Activated naive CD4-positive, alpha-beta T cell treated with anti-CD3 and anti-CD28 coated beads, Interleukin-2, amount 10 ng/mL, durations not matched to agents 7 days and 5 days (primary cell): ENCODE data around the gene NUP205.
A peak's percentile ranks its signal among the peaks of the same experiment; 100 is the strongest.
"Not testable (repeated sequence)": the region's sequence is repeated elsewhere in the genome, so short reads cannot be mapped to it uniquely, and the experiment has no call there.

Source experiments
- CTCF ChIA-PET: fragments of 350-600 bp; sonication (Branson Sonifier 250); formaldehyde crosslinking; loops from one replicate; lab custom pipeline; 2021; ENCODE audit warnings: antibody characterized with exemption; lab: Charles Lee
- DNase-seq: peaks from one replicate; pipeline ENCODE4 v3.0.0-alpha.2; 2020
- H3K27ac Mint-ChIP-seq: one replicate; pipeline ENCODE4 v1.8.0; 2021; ENCODE audit warnings: mild to moderate bottlenecking, moderate library complexity, mixed read lengths
- H3K27me3 Mint-ChIP-seq: one replicate; pipeline ENCODE4 v1.8.0; 2021; ENCODE audit warnings: mild to moderate bottlenecking, mixed read lengths
- H3K36me3 Mint-ChIP-seq: one replicate; pipeline ENCODE4 v1.8.0; 2021; ENCODE audit warnings: mixed read lengths
- H3K4me1 Mint-ChIP-seq: one replicate; pipeline ENCODE4 v1.8.0; 2021; ENCODE audit warnings: mixed read lengths
- H3K4me3 Mint-ChIP-seq: one replicate; pipeline ENCODE4 v1.8.0; 2021; ENCODE audit warnings: mild to moderate bottlenecking, moderate library complexity, mixed read lengths
- H3K9me3 Mint-ChIP-seq: one replicate; pipeline ENCODE4 v1.8.0; 2021; ENCODE audit warnings: mixed read lengths

NUP205 gene

GRCh38 chr7:135616136-135616535 is 58.4 kb downstream of the NUP205 start:
- DNase-seq, result no peak

DNA sequence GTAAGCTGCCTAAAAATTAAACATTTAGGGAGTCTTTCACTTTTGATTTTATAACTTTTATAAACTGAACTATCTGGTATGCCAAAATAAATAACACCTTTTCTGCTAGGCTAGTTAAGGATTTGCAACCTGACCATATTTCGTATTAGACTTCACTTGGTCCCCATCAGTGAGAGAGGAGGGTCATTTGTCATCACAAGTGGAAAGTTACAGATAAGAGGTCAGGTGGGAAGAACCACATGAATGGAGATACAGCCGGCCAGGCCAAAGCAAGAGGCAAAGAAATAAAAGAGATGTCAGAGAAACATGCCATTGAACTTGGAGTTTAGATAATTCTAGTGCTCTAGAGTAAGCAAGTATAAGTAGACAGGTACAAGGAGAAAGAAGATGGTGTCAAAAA is 60.1 kb downstream of the NUP205 start:
- DNase-seq, result no peak
- CTCF ChIA-PET, result interaction anchor here (1.0 to 1.8 kb wide), 2 partner anchors 12 to 28 kb away, joined by 3 to 4 read pairs; no protein-coding TSS in a partner anchor
- Mint-ChIP-seq H3K9me3 (no peaks in the 10 kb centered on the region), H3K36me3 (peaks cover 26% of the 10 kb centered on the region), H3K4me3 (no peak overlapping the region), H3K27ac (no peak overlapping the region), H3K4me1 (no peaks in the 10 kb centered on the region), H3K27me3 (no peaks in the 10 kb centered on the region)

More at GRCh38 chr7:135616136-135616535, 58.4 kb downstream of the NUP205 start:
- Mint-ChIP-seq H3K36me3 (peaks cover 35% of the 10 kb centered on the region), H3K27ac (no peak overlapping the region), H3K4me3 (no peak overlapping the region), H3K27me3 (no peaks in the 10 kb centered on the region), H3K4me1 (no peaks in the 10 kb centered on the region), H3K9me3 (no peaks in the 10 kb centered on the region)
- CTCF ChIA-PET, result interaction anchor here (0.7 kb wide), 1 partner anchor 19 kb away, joined by 3 read pairs; no protein-coding TSS in a partner anchor

GRCh38 chr7:135618510-135618909 is 60.8 kb downstream of the NUP205 start:
- peaks cover 28% of the 10 kb centered on the region for H3K36me3 Mint-ChIP-seq
- CTCF ChIA-PET, result interaction anchor here (1.8 kb wide), 1 partner anchor 27 kb away, joined by 4 read pairs; no protein-coding TSS in a partner anchor
- no peak for DNase-seq
- no peak overlapping the region for H3K27ac Mint-ChIP-seq
- H3K4me3 Mint-ChIP-seq, result no peak overlapping the region
- no peaks in the 10 kb centered on the region for H3K27me3 Mint-ChIP-seq
- H3K4me1 Mint-ChIP-seq, result no peaks in the 10 kb centered on the region
- H3K9me3 Mint-ChIP-seq, result no peaks in the 10 kb centered on the region

- no peaks in the 10 kb centered on the region for H3K9me3 Mint-ChIP-seq
- no peaks in the 10 kb centered on the region for H3K4me1 Mint-ChIP-seq
- DNase-seq, result no peak
- H3K36me3 Mint-ChIP-seq, result peaks cover 36% of the 10 kb centered on the region
- H3K27me3 Mint-ChIP-seq, result no peaks in the 10 kb centered on the region
- no peak overlapping the region for H3K27ac Mint-ChIP-seq
- CTCF ChIA-PET, result interaction anchor here (0.5 to 2.4 kb wide), 8 partner anchors 13 to 339 kb away, joined by 3 to 11 read pairs (median 3); no protein-coding TSS in a partner anchor
- no peak overlapping the region for H3K4me3 Mint-ChIP-seq
Observed at GRCh38 chr7:135620447-135620846, 62.7 kb downstream of the NUP205 start.

DNA sequence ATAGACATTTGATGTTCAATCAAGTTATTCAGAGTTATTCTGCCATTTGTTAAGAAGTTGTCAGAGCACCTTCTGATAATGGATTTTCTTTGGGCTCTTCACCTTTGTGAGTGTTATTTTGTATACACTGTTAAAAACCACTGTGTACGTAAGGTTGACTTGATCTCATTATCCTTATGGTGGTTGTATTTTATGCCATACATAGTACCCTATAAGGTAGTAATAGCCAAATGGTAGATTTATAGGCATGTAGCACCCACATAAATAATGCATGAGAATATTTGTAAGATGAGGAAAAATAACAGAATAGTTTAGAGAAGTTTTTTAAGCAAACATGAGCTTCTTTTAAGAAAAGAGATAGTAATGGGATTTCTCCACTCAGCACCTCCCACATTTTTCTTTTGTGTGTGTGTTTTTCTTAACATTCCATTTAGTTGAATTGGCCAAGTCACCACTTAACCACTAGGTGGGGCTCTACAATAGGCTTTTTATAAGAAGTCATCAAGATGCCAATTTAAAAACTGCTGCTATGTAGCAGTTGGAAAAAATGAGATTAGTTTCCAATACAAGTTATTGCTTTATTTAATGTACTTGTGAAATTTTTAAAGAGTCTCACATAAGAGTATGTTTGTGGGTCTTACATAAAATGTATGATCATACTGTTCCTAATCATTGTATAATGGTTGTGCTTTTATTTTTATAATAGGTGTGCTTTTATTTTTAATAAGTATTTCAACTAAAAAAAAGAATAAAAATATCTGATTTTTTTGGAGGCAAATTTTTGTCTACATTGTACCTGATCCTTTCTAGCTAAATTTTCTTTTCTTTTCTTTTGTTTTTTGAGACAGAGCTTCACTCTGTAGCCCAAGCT is 63.5 kb downstream of the NUP205 start:
- peak; percentile 29 for DNase-seq
- H3K27ac Mint-ChIP-seq, result no peak overlapping the region
- peaks cover 43% of the 10 kb centered on the region for H3K36me3 Mint-ChIP-seq
- no peaks in the 10 kb centered on the region for H3K27me3 Mint-ChIP-seq
- no peaks in the 10 kb centered on the region for H3K4me1 Mint-ChIP-seq
- CTCF ChIA-PET, result interaction anchor here (0.6 to 2.4 kb wide), 12 partner anchors 12 to 340 kb away, joined by 3 to 11 read pairs (median 4); partner anchors contain the start of gene STMP1
- no peaks in the 10 kb centered on the region for H3K9me3 Mint-ChIP-seq
- H3K4me3 Mint-ChIP-seq, result no peak overlapping the region

DNA sequence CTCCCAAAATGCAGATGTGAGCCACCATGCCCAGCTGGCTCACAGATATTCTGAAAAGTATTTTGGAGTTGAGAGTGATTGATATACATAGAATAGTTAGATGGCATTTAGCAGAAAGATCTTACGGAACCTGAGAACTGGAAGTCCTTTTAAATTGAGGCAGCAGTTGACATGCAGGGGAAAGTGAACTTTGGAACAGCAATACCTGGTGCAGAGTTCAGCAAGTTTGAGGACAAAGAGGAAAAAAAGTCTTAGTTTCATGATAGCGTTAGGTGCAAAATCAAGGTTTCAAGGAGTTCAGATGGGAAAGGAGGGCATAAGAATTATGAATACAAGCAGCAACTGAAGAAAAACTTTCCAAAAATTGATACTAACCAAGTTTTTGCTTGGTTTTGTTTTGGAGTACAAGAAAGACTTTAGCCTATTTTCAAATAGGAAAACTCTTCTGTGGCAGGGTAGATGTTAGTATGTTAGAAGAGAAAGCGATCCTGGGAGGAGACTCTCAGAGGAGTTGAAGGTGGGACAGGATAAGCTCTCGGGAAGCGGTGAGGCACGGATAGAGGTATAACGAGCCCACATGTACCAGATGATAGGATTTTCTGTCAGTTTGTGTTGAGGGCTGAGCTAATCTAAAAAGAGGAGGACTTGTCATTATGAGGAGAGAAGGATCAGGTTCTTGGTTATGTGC is 76.6 kb downstream of the NUP205 start:
- DNase-seq, result no peak
- no peaks in the 10 kb centered on the region for H3K27me3 Mint-ChIP-seq
- no peak overlapping the region for H3K4me3 Mint-ChIP-seq
- no peak overlapping the region for H3K27ac Mint-ChIP-seq
- no peaks in the 10 kb centered on the region for H3K9me3 Mint-ChIP-seq
- CTCF ChIA-PET, result no interaction called here
- no peaks in the 10 kb centered on the region for H3K4me1 Mint-ChIP-seq
- peaks cover 49% of the 10 kb centered on the region for H3K36me3 Mint-ChIP-seq

DNA sequence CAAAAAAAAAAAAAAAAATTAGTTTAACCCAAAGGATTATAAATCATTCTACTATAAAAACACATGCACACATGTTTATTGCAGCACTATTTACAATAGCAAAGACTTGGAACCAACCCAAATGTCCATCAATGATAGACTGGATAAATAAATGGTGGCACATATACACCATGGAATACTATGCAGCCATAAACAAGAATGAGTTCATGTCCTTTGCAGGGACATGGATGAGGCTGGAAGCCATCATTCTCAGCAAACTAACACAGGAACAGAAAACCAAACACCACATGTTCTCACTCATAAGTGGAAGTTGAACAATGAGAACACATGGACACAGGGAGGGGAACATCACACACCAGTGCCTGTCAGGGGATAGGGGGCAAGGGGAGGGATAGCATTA is 82.0 kb downstream of the NUP205 start:
- DNase-seq, H3K27ac Mint-ChIP-seq, H3K27me3 Mint-ChIP-seq, H3K4me1 Mint-ChIP-seq, H3K4me3 Mint-ChIP-seq, H3K9me3 Mint-ChIP-seq: not testable (repeated sequence)
- CTCF ChIA-PET, result interaction anchor here (2.9 kb wide), 1 partner anchor 8 kb away, joined by 7 read pairs; no protein-coding TSS in a partner anchor
- H3K36me3 Mint-ChIP-seq, result peaks cover 58% of the 10 kb centered on the region

- DNase-seq, result no peak
- no peaks in the 10 kb centered on the region for H3K27me3 Mint-ChIP-seq
- no peak overlapping the region for H3K27ac Mint-ChIP-seq
- H3K4me3 Mint-ChIP-seq, result no peak overlapping the region
- no peaks in the 10 kb centered on the region for H3K4me1 Mint-ChIP-seq
- H3K9me3 Mint-ChIP-seq, result no peaks in the 10 kb centered on the region
- H3K36me3 Mint-ChIP-seq, result peaks cover 46% of the 10 kb centered on the region
- CTCF ChIA-PET, result interaction anchor here (1.2 to 3.6 kb wide), 12 partner anchors 11 to 369 kb away, joined by 3 to 32 read pairs (median 10); partner anchors contain the start of gene STMP1
Observed at GRCh38 chr7:135644154-135644553, 86.4 kb downstream of the NUP205 start.

- no peaks in the 10 kb centered on the region for H3K9me3 Mint-ChIP-seq
- H3K4me3 Mint-ChIP-seq, result no peak overlapping the region
- no peaks in the 10 kb centered on the region for H3K27me3 Mint-ChIP-seq
- CTCF ChIA-PET, result interaction anchor here (1.2 to 3.6 kb wide), 16 partner anchors 9 to 369 kb away, joined by 3 to 32 read pairs (median 8); partner anchors contain the start of gene STMP1
- H3K27ac Mint-ChIP-seq, result no peak overlapping the region
- H3K4me1 Mint-ChIP-seq, result no peaks in the 10 kb centered on the region
- no peak for DNase-seq
- H3K36me3 Mint-ChIP-seq, result peaks cover 41% of the 10 kb centered on the region
Observed at GRCh38 chr7:135644729-135645128, 87.0 kb downstream of the NUP205 start.

DNA sequence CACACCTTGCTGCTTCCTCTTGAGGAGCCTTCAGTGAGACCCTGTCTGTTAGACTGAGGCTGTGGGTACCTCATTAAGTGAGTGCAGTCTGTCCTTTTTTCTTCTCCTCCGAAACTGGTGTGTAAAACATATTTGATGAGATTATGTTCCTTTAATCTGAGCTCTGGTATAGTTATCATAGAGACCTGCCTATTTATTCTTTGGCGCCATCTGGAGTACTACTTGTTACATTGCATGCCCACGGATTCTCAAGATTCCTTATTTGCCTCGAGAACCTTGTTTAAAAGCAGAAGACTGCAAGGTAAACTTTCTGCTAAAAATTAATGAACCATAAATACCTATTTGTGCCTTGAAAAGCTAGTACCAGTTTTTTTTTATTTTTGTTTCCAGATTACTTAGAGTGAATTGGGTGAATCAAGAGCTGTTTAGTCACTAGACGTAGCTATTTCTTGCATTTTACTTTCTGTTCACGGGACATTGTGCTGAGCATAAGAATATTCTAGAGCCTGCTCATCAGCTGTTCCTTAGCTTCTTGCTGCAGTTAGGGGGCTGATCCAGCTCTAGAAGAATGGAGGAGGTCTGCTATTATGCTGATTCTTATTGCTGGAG is 87.7 kb downstream of the NUP205 start:
- CTCF ChIA-PET, result interaction anchor here (0.8 to 3.6 kb wide), 20 partner anchors 8 to 370 kb away, joined by 3 to 32 read pairs (median 6); partner anchors contain the start of gene STMP1
- Mint-ChIP-seq H3K4me3 (no peak overlapping the region), H3K9me3 (no peaks in the 10 kb centered on the region), H3K36me3 (peaks cover 37% of the 10 kb centered on the region), H3K4me1 (no peaks in the 10 kb centered on the region), H3K27me3 (no peaks in the 10 kb centered on the region), H3K27ac (no peak overlapping the region)
- peak; percentile 32 for DNase-seq

DNA sequence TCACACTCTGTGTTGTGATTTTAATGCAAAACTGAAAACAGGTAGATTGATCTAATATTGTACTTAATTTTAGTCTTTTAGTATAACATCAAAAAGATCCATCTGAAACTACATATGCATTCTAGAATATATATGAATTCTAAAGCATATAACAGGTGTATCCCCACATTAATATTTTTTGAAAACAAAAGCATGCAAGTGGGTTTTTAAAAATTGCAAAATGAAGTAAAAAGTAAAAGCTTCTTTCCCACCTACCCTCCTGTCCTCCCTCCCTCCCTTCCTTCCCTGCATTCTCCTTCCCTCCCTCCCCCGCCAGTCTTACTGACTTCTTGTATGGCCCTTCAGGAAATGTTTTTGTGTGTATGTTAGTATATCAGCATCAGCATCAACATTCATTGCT is 90.0 kb downstream of the NUP205 start:
- CTCF ChIA-PET, result interaction anchor here (0.6 to 3.5 kb wide), 3 partner anchors 9 to 20 kb away, joined by 3 to 12 read pairs (median 7); partner anchors contain the start of gene STMP1
- no peak overlapping the region for H3K27ac Mint-ChIP-seq
- no peak overlapping the region for H3K4me3 Mint-ChIP-seq
- no peak for DNase-seq
- H3K36me3 Mint-ChIP-seq, result peaks cover 28% of the 10 kb centered on the region
- no peaks in the 10 kb centered on the region for H3K9me3 Mint-ChIP-seq
- H3K4me1 Mint-ChIP-seq, result no peaks in the 10 kb centered on the region
- H3K27me3 Mint-ChIP-seq, result no peaks in the 10 kb centered on the region

DNA sequence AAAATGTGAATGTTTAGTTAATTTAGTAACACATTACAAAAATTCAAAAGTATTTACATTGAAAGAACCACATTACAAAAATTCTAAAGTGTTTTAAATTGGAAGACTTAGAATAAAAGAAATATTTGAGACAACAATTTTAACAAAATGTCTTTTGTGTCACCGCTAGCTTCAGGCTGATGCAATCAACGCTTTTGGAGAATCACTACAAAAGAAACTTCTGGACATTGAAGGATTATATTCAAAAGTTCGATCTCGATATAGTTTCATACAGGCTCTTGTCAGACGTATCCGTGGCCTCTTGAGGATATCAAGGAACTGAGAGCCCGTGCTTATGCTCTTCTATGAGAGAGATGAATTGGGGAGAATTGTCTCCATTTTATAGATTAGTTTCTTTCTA is 90.5 kb downstream of the NUP205 start:
- Mint-ChIP-seq H3K4me1 (no peaks in the 10 kb centered on the region), H3K9me3 (no peaks in the 10 kb centered on the region), H3K27ac (no peak overlapping the region), H3K27me3 (no peaks in the 10 kb centered on the region), H3K4me3 (no peak overlapping the region), H3K36me3 (peaks cover 28% of the 10 kb centered on the region)
- DNase-seq, result no peak
- CTCF ChIA-PET, result interaction anchor here (0.6 to 3.5 kb wide), 4 partner anchors 10 to 21 kb away, joined by 3 to 12 read pairs (median 5); partner anchors contain the start of gene STMP1

DNA sequence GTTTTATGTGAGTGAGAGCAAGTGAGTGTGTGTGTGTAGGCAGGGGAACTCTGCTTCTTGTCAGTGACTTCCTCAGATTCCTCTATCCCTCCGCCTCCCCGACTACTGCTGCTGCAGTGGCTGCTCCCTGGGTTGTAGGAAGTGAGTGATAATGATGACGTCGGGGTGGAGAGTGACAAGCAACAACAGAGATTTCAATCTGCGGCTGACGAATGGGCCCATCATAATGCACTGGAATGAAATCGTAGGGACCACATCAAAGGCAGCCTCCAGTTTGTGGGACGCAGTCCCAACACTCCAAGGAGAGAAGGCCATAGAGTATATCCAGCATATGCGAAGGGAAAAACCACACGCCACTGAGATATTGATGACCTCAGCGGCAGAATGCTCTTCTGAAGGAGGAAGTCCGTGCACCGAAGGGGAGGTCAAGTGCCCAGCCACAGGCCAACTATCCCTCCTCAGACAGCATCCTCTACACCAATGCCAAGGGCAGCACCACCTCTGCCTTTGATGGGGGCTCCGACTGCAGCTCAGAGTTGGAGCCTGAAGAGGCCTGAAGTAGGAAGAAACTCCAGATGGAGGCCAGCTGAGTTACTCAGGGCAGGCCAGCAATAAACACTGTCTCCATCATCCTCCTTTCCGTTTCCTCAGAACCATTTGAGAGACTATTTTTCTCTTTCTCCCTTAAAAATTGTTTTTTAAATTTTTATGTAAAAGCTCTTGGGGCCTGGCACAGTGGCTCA is 93.3 kb downstream of the NUP205 start:
- H3K36me3 Mint-ChIP-seq, result peaks cover 11% of the 10 kb centered on the region
- no peaks in the 10 kb centered on the region for H3K4me1 Mint-ChIP-seq
- no peak for DNase-seq
- CTCF ChIA-PET, result no interaction called here
- H3K27ac Mint-ChIP-seq, result no peak overlapping the region
- no peak overlapping the region for H3K4me3 Mint-ChIP-seq
- no peaks in the 10 kb centered on the region for H3K27me3 Mint-ChIP-seq
- H3K9me3 Mint-ChIP-seq, result no peaks in the 10 kb centered on the region
